ENCODE results near the gene UTP14C.

- no peak for TF ChIP-seq EP300 (IDR thresholded peaks at IDR 0.05; ENCODE audit: borderline replicate concordance)
- no peak for TF ChIP-seq ZBTB7A (IDR thresholded peaks at IDR 0.05; ENCODE audit: low read depth)
- no peak for TF ChIP-seq YY1 (IDR thresholded peaks at IDR 0.05; ENCODE audit: low read depth)
- TF ChIP-seq, protein P1, sequence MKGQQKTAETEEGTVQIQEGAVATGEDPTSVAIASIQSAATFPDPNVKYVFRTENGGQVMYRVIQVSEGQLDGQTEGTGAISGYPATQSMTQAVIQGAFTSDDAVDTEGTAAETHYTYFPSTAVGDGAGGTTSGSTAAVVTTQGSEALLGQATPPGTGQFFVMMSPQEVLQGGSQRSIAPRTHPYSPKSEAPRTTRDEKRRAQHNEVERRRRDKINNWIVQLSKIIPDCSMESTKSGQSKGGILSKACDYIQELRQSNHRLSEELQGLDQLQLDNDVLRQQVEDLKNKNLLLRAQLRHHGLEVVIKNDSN (IDR thresholded peaks at IDR 0.05): no peak
- TF ChIP-seq TEAD4 (IDR thresholded peaks at IDR 0.05): no peak
Observed at GRCh38 chr13:52043675-52044074, 19.2 kb downstream of the UTP14C start.

Measured in Ishikawa (cell line).